Fibroblast of skin of left biceps (primary cell): ENCODE results near the gene CNIH2.

ENCODE experiments used
- DNase-seq, 2 experiments: peaks; one replicate each; pipeline ENCODE4 v3.0.0-alpha.2; 2013; ENCODE audit warnings: low read depth in 2 of 2

The CNIH2 gene

DNA sequence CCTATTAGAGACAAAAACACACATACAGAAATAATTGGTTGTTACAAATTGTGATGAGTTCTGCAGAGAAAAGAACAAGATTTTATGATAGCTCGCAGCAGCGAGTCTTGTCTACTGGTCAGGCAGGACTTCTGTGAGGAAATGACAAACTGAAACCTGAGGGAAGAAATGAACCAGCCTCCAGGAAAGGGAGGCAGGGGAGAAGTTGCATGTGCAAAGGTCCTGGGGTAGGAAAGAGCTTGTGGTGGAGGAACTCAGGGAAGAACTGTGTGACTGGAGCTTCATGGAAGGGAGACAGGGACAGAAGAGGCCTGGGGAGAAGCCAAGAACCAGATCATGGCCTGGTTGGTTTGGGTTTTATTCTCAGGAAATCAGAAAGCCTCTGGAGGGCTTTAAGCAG lies 18.8 kb upstream of the CNIH2 start:
- DNase-seq: no peak

DNA sequence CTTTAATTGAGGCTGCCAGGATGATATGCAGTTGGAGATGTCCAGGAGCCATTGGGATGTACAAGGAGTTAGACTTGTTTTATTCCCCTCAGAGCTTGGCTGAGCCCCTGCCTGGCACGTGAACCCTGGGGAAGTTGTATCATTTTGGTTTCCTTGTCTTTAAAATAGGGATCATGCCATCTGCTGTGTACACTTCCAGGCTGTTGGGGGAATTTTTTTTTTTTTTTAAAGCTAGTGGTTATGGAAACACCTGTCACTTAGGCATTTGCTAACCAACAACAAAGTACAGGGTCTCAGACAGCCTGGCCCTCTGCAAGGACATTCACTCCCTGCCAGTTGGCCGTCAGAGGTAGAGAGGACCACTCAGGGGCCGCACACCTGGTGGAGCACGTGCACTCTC lies 18.0 kb upstream of the CNIH2 start:
- no peak for DNase-seq

- no peak for DNase-seq
Observed at GRCh38 chr11:66261578-66261977, 16.4 kb upstream of the CNIH2 start.

DNA sequence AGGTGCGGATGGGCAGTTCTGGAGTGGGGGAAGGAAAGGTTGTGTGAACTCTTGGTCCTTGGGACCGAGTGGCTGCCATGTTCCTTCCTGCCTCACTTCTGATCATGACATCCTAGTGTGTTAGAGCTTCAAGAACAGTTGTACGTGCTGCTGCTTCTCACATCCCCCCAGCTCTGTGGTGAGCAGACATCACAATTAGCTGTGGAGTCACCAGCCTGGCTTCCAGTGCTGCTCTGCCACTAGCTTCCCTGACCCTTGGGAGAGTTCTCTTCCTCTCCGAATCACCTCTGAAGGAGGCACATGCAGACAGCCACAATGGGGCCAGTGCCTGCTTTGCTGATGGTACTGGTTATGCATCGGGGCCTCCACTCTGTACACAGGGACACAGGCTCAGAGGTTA lies 15.8 kb upstream of the CNIH2 start:
- DNase-seq: no peak

- DNase-seq: no peak
Observed at GRCh38 chr11:66262696-66263095, 15.3 kb upstream of the CNIH2 start.

GRCh38 chr11:66263231-66263630 lies 14.7 kb upstream of the CNIH2 start:
- no peak for DNase-seq

DNA sequence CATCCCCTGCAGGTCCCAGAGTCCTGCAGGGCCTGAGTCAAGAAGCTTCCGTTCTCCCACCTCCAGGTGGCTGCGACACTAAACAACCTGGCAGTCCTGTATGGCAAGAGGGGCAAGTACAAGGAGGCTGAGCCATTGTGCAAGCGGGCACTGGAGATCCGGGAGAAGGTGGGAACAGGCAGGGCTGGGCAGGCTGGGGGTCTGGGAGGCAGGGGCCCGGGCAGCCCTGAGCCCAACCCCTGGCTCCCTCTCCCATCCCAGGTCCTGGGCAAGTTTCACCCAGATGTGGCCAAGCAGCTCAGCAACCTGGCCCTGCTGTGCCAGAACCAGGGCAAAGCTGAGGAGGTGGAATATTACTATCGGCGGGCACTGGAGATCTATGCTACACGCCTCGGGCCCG lies 14.2 kb upstream of the CNIH2 start:
- no peak for DNase-seq

GRCh38 chr11:66264383-66264782 lies 13.6 kb upstream of the CNIH2 start:
- no peak for DNase-seq

DNA sequence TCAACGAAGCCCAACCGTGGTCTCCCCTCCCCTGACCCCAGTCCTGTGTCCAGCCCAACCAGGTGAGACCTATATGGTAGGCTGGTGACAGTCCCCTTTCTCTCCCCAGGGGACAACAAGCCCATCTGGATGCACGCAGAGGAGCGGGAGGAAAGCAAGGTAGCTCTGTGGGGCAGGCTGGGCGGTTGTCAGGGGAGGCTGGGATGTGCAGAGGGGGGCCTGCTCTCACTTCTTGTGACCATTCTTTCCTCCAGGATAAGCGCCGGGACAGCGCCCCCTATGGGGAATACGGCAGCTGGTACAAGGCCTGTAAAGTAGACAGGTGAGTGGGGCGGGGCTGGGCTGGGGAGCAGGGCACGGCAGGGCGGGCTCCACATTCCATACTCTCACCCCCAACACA lies 13.1 kb upstream of the CNIH2 start:
- no peak for DNase-seq

- DNase-seq: no peak
Observed at GRCh38 chr11:66265531-66266377, 12.2 kb upstream of the CNIH2 start.

GRCh38 chr11:66266378-66267038 lies 11.5 kb upstream of the CNIH2 start:
- no peak for DNase-seq

DNA sequence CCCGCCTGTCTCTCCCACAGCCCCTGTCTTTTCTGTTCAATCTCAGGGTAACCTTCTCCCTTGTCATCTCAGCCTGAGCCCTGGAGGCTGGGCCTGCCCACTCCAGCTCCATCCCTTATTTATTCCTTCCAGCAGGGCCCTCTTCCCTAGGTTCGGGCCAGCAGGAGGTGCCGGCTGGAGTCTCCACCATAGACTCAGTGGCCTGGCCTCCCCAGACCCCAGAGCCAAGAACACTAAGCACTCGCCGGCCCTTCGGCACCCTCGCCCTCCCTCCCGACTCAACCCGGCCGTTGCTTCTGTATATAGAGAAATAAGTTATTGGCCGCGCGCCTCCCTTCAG lies 11.0 kb upstream of the CNIH2 start:
- DNase-seq: no peak

DNA sequence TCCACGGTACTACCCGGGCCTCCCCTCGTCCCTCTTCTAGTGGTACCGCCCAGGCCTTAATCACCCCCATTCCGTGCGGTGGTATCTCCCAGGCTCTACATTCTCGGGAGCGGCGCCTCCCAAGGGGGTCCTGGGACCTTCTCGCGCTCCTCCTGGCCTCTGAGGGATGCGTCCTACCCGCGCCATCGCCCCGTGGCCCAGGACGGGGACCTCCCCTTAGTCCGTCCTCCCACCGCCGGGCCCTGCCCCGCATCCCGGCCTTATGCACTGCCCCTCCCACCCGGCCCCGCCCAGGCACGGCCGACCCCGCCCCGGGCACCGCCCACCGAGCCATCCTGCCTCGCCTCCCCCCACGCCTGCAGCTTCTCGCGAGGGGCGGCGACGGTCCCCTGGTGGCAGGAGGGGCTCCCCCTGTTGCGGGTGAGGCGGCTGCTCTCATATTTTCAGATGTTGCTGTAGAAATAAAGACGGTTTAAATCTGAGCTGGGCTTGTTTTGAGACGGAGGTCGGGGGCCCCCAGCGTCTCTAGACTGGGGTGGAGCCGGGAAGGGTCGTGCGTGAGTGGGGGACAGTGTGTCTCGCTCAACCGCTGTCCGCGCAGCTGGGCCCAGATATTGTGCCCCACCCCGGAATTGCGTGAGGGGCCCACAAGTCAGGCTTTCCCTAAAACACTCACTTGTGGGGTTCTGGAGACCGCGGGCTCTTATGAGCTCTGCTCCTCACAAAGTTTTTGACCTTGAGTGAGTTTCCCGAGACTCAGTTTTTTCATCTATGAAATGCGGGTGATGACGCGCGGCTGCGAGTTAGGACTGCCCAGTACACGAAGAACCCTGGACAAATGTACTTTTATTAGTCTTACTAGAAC lies 10.4 kb upstream of the CNIH2 start:
- peak; percentile 59 to 73 for DNase-seq

DNA sequence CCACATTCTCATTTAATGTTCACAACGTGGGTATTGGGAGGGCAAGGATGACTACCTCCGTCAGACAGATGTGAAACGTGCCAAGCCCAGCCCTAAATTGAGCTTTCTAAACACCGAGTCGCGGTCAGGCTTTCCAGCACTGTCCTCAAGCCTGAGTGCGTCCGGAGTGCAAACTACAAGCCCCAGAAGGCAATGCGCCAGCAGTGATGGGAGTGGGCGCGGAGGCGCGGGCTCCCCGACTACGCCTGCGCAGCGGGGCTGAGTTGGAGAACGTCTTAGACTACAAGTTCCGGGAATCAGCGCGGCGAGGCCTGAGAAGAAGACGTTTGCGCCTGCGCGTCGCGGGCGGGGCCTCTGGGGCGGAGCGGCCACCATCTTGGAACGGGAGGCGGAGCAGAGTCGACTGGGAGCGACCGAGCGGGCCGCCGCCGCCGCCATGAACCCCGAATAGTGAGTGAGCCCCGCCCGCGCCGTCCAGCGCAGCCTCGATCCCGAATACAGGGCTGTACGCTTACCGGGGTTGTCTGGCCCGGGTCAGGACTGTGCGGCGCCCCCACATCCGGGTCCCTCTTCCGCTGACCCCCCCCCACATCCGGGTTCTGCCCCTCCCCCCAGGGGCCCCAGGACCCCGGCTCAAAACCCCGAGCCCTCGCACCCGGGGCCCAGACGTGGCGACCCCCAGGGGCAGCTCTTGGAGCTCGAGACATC lies 9.6 kb upstream of the CNIH2 start, which contains the start of gene RAB1B:
TSS of gene RAB1B (plus strand) at position 396 of the 708 bp plus-strand sequence. CDS start at position 437, 41 bp downstream.
- peak; percentile 98 to 99 for DNase-seq

DNA sequence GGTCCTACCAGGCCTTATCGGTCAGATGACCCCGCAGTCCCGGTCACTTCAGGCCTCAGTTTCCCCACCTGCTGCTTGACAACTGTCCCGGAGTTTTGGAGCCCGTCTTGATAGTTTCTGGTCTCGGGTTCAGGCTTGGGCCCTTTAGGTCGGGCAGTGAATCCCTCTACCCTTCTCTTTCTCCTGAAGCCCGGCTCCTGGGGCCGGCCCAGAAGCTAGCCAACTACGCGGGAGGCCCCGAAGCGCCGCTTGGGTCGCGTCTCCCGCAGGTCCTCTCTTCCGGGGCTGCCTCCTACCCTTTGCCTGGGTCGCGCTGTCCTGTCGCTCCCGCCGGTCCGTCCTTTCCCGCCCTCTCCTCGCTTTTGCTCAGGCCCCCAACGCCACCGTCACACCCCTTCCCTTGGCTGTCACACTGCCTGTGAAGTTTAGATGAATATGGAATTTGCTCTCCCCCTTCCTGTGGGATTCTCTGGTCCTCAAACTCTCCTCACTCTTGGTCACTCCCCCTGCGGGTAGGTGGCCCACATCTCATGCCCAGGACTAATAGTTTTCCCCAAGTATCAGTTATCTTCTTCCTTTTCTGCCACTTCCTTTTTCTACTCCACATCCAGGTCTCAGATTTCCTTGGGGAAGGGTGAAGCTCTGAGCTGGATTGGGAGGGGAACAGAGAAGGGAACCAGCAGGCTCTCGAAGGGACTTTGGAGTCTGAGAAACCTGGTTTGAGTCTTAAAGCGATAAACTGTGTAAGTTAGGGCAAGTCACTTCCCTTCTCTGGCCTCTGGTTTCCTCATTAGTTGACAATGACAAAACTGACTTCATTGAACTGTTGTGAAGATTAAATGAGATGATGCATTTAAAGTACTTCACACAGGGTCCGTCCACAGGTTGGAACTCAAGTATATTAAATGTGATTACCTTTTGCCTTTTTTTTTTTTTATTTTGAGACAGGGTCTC lies 8.7 kb upstream of the CNIH2 start:
- no peak for DNase-seq

DNA sequence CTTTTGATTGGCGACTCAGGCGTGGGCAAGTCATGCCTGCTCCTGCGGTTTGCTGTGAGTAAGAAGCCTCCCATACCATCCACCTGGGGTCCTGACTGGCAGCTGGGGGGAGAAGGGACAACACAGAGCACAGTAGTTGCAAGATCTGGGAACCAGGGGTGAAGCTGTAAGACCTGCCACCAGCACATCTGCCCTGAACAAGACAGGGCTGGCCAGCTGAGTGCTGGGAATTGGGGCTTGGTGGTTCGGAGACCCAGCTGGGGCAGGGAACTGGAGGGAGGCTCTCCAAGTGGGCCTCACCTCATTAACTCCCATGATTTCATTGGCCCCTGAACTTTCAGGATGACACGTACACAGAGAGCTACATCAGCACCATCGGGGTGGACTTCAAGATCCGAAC lies 6.2 kb upstream of the CNIH2 start:
- DNase-seq: no peak

DNA sequence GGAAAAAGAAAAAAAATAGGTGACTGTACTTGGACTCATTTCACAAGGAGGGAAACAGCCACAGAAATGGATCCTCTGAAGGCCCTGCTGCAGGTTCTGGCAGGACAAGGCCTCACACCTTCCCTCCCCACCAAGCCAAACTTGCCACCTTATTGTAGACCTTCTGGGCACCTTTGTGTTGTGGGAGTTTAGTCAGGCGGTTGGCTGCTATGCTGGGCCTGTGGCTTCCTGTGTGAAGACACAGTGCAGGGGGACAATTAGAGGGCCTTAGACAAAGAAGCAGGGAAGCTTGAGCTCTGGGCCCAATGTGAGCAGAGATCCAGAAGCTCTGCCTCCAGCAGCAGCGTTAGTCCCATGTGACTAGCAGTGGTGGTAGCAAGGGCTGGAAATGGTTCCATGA lies 5.4 kb upstream of the CNIH2 start:
- DNase-seq: no peak

GRCh38 chr11:66274219-66274618 lies 3.8 kb upstream of the CNIH2 start:
- DNase-seq: no peak

DNA sequence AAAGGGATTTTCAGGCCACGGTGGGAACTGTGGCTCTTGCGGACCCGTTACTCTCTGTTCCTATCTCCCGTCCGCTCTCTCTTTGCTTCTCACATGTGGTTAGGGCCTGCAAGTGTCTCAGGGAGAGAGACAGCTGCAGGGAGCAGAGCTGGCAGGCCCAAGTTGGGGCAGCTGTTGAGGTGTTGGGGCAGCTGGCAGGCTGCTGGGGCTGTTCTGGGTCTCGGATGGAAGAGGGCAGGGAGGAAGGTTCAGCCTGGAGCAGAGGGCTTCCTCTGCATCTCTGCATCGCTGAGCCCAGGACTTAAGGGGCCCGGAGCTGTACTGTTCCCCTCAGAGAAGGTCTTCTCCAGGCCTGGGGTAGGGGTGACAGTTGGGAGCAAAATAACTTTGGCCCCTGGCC lies 2.6 kb upstream of the CNIH2 start:
- DNase-seq: no peak

GRCh38 chr11:66275984-66276612 lies 1.9 kb upstream of the CNIH2 start:
- DNase-seq: no peak
